HepG2 (cell line): ENCODE data around the gene UBE2M. TPM values are rescaled to one million over a fixed set of nuclear protein-coding genes. Genes with fewer than 3 reads are reported as not detected.

Experiments used
- CCDC6 ChIP-seq: sonication (generic); formaldehyde crosslinking; IDR thresholded peaks from 2 replicates; pipeline ENCODE4 v1.8.1; 2022; ENCODE audit warnings: mild to moderate bottlenecking, missing genetic modification reagents, moderate library complexity
- DMAP1 ChIP-seq: IDR thresholded peaks from 2 replicates; pipeline ENCODE4 v1.6.1; 2016
- DNMT1 ChIP-seq: sonication (generic); formaldehyde crosslinking; IDR thresholded peaks from 2 replicates; pipeline ENCODE4 v1.5.1; 2020; ENCODE audit warnings: mild to moderate bottlenecking, missing genetic modification reagents
- ETV6 ChIP-seq: sonication (generic); formaldehyde crosslinking; conservative IDR thresholded peaks from 2 replicates; pipeline ENCODE4 v1.4.0; 2020; ENCODE audit warnings: missing genetic modification reagents
- KLF16 ChIP-seq, 2 experiments: sonication (generic) in 1 of 2; formaldehyde crosslinking in 1 of 2; IDR thresholded peaks; 2 replicates each; pipeline versions ENCODE4 v1.6.1 to v1.8.0; 2016 to 2023; ENCODE audit warnings: missing genetic modification reagents in 2 of 2, missing compliant biosample characterization in 1 of 2
- MLLT10 ChIP-seq: sonication (generic); formaldehyde crosslinking; IDR thresholded peaks from 2 replicates; pipeline ENCODE4 v1.4.0; 2020; ENCODE audit warnings: missing genetic modification reagents
- MXD4 ChIP-seq: IDR thresholded peaks from 2 replicates; pipeline ENCODE4 v1.6.1; 2016; ENCODE audit warnings: mild to moderate bottlenecking, missing biosample characterization, missing genetic modification reagents
- NFIB ChIP-seq: sonication (generic); formaldehyde crosslinking; IDR thresholded peaks from 2 replicates; pipeline ENCODE4 v1.9.0; 2021; ENCODE audit warnings: missing genetic modification reagents, mild to moderate bottlenecking, borderline replicate concordance
- RAD21 ChIP-seq: fragments of 450-650 bp; formaldehyde crosslinking; IDR thresholded peaks from 2 replicates; pipeline ENCODE4 v1.5.0; 2020; ENCODE audit warnings: mild to moderate bottlenecking
- RORA ChIP-seq: sonication (generic); formaldehyde crosslinking; IDR thresholded peaks from 2 replicates; pipeline ENCODE4 v1.5.0; 2020; ENCODE audit warnings: mild to moderate bottlenecking, missing genetic modification reagents, moderate library complexity
- SMAD3 ChIP-seq: sonication (generic); formaldehyde crosslinking; IDR thresholded peaks from 2 replicates; pipeline ENCODE4 v1.4.0; 2020; ENCODE audit warnings: missing genetic modification reagents
- SOX6 ChIP-seq, 2 experiments: fragments of 450-650 bp in 1 of 2; sonication (generic) in 1 of 2; formaldehyde crosslinking in 1 of 2; IDR thresholded peaks; 2 replicates each; pipeline versions ENCODE4 v1.4.0 to v1.6.1; 2017 to 2020; ENCODE audit warnings: antibody characterized with exemption in 1 of 2, mild to moderate bottlenecking in 1 of 2, missing genetic modification reagents in 1 of 2
- TBP ChIP-seq: sonication (generic); formaldehyde crosslinking; IDR thresholded peaks from 2 replicates; pipeline ENCODE4 v1.5.0; 2020; ENCODE audit warnings: missing genetic modification reagents
- ZNF10 ChIP-seq: sonication (generic); formaldehyde crosslinking; IDR thresholded peaks from 2 replicates; pipeline ENCODE4 v1.4.0; 2020; ENCODE audit warnings: mild to moderate bottlenecking, low read depth, missing genetic modification reagents, borderline replicate concordance
- ZNF749 ChIP-seq: sonication (generic); formaldehyde crosslinking; IDR thresholded peaks from 2 replicates; pipeline ENCODE4 v1.8.0; 2022; ENCODE audit warnings: mild to moderate bottlenecking, missing genetic modification reagents, moderate library complexity, borderline replicate concordance
- polyA plus RNA-seq, 8 experiments: library from polyadenylated mRNA; depleted of rRNA in 3 of 8; stranded (reverse) in 7 of 8; unstranded in 1 of 8; fragments of >200 nt; fragmentation: Illumina TruSeq in 4 of 8; extraction: Trizol in 4 of 8; gene quantifications; 2 replicates each; pipeline versions ENCODE4 v1.2.1 to v1.2.3, GENCODE V29; 2011 to 2016; ENCODE audit warnings: low read depth in 4 of 8, missing spikeins in 1 of 8, mixed read lengths in 1 of 8; ENCODE audit not compliant: insufficient read depth in 1 of 8
- total RNA-seq, 5 experiments: library from RNA; depleted of rRNA; stranded (reverse); fragments of >200 nt; fragmentation: Illumina TruSeq; extraction: Trizol; gene quantifications; 2 replicates each; pipeline ENCODE4 v1.2.3, GENCODE V29; 2016; ENCODE audit warnings: low read depth in 1 of 5
- TF ChIP-seq, protein P1 (sequence below): fragments of 450-650 bp; IDR thresholded peaks from 2 replicates; pipeline ENCODE4 v1.6.1; 2017; ENCODE audit warnings: mild to moderate bottlenecking
- TF ChIP-seq, protein P2 (sequence below): IDR thresholded peaks from 2 replicates; pipeline ENCODE4 v1.6.1; 2016; ENCODE audit warnings: missing compliant biosample characterization, missing genetic modification reagents, borderline replicate concordance
- TF ChIP-seq, protein P3 (sequence below): sonication (generic); formaldehyde crosslinking; IDR thresholded peaks from 2 replicates; pipeline ENCODE4 v1.5.1; 2020; ENCODE audit warnings: missing genetic modification reagents, mild to moderate bottlenecking, borderline replicate concordance
- TF ChIP-seq, protein P4 (sequence below): sonication (generic); formaldehyde crosslinking; IDR thresholded peaks from 2 replicates; pipeline ENCODE4 v1.4.0; 2020; ENCODE audit warnings: missing genetic modification reagents
- TF ChIP-seq, protein P5 (sequence below): sonication (generic); formaldehyde crosslinking; IDR thresholded peaks from 2 replicates; pipeline ENCODE4 v1.9.0; 2022; ENCODE audit warnings: low read depth, missing genetic modification reagents

UBE2M gene
- total and polyA plus RNA-seq, 2 of the 13 experiments (the other 11 are each of a cell fraction or from before 2014, with no cell fraction given), result 36.2 to 50.3 TPM

DNA sequence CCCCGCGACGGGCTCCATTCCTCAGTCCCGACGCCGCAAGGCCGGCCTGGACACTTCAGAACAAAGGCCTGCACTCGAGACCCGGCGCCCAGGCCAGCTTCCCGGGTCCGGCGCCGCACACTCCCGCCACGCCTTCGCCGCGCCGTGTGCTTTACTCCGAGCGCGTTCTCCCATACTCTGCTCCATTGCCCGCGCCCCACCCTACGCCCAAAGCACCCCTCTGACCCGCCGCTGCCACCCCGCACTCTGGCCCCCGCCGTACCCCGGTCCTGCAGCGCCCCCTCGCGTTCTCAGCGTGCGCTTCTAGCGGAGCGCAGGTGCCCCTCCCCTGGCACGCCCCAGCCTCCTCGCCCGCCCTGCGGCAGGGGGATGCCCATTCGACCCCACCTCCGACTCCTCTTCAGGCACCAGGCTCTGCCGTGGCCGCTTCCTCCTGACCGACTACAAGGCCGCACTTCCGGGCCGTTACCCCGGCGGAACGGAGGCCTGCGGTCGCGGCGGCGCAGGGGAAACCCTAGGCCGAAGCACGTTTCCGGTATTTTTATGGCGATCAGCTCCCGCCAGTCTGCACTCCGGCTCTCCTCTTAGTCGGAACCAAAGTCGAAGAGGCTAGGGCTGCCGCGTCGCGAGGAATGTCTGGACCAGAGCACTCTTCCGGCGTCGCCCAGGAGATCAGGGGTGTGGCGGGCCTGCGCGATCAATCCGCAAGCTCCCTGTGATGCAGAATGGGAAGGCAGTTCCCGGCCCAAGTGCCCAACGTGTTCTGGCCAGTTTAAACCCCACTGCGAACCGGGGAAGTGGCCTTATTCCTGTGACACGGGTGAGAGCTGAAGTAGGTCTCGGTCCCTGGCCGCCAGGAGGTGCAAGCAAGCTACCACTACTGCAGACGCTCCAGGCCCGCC lies 38.8 kb downstream of the UBE2M start, which contains the start of gene ZBTB45 (continued):
- TF ChIP-seq, protein P1, sequence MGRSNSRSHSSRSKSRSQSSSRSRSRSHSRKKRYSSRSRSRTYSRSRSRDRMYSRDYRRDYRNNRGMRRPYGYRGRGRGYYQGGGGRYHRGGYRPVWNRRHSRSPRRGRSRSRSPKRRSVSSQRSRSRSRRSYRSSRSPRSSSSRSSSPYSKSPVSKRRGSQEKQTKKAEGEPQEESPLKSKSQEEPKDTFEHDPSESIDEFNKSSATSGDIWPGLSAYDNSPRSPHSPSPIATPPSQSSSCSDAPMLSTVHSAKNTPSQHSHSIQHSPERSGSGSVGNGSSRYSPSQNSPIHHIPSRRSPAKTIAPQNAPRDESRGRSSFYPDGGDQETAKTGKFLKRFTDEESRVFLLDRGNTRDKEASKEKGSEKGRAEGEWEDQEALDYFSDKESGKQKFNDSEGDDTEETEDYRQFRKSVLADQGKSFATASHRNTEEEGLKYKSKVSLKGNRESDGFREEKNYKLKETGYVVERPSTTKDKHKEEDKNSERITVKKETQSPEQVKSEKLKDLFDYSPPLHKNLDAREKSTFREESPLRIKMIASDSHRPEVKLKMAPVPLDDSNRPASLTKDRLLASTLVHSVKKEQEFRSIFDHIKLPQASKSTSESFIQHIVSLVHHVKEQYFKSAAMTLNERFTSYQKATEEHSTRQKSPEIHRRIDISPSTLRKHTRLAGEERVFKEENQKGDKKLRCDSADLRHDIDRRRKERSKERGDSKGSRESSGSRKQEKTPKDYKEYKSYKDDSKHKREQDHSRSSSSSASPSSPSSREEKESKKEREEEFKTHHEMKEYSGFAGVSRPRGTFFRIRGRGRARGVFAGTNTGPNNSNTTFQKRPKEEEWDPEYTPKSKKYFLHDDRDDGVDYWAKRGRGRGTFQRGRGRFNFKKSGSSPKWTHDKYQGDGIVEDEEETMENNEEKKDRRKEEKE, result no peak
- TF ChIP-seq MLLT10 (no peak), NFIB (CRISPR knock-in tag) (no peak), DMAP1 (CRISPR knock-in tag) (peak; percentile 89), TBP (CRISPR knock-in tag) (no peak), MXD4 (CRISPR knock-in tag) (peak; percentile 91), RAD21 (CRISPR knock-in tag) (peak; percentile 86), ETV6 (CRISPR knock-in tag) (peak; percentile 92; the same call in 1 of the 2 replicates), KLF16 (CRISPR knock-in tag; IDR thresholded peaks at IDR 0.05) (peak in 1 of 2 experiments; percentile 97; a peak in 1 of 4 replicates), DNMT1 (CRISPR knock-in tag) (peak; percentile 87; the same call in 1 of the 2 replicates), ZNF749 (CRISPR knock-in tag) (peak; percentile 18; the same call in 1 of the 2 replicates), CCDC6 (CRISPR knock-in tag) (peak; percentile 95; the same call in 1 of the 2 replicates), SOX6 (IDR thresholded peaks at IDR 0.05) (no peak), SOX6 (CRISPR knock-in tag; IDR thresholded peaks at IDR 0.05) (peak; percentile 79), SMAD3 (CRISPR knock-in tag) (peak; percentile 98), RORA (CRISPR knock-in tag) (no peak), ZNF10 (no peak)
- TF ChIP-seq, protein P2, sequence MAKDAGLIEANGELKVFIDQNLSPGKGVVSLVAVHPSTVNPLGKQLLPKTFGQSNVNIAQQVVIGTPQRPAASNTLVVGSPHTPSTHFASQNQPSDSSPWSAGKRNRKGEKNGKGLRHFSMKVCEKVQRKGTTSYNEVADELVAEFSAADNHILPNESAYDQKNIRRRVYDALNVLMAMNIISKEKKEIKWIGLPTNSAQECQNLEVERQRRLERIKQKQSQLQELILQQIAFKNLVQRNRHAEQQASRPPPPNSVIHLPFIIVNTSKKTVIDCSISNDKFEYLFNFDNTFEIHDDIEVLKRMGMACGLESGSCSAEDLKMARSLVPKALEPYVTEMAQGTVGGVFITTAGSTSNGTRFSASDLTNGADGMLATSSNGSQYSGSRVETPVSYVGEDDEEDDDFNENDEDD (CRISPR knock-in tag), result peak; percentile 77
- TF ChIP-seq, protein P3, sequence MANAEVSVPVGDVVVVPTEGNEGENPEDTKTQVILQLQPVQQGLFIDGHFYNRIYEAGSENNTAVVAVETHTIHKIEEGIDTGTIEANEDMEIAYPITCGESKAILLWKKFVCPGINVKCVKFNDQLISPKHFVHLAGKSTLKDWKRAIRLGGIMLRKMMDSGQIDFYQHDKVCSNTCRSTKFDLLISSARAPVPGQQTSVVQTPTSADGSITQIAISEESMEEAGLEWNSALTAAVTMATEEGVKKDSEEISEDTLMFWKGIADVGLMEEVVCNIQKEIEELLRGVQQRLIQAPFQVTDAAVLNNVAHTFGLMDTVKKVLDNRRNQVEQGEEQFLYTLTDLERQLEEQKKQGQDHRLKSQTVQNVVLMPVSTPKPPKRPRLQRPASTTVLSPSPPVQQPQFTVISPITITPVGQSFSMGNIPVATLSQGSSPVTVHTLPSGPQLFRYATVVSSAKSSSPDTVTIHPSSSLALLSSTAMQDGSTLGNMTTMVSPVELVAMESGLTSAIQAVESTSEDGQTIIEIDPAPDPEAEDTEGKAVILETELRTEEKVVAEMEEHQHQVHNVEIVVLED (CRISPR knock-in tag), result peak; percentile 97
- TF ChIP-seq, protein P4, sequence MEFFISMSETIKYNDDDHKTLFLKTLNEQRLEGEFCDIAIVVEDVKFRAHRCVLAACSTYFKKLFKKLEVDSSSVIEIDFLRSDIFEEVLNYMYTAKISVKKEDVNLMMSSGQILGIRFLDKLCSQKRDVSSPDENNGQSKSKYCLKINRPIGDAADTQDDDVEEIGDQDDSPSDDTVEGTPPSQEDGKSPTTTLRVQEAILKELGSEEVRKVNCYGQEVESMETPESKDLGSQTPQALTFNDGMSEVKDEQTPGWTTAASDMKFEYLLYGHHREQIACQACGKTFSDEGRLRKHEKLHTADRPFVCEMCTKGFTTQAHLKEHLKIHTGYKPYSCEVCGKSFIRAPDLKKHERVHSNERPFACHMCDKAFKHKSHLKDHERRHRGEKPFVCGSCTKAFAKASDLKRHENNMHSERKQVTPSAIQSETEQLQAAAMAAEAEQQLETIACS, result peak; percentile 57; the same call in 1 of the 2 replicates
- TF ChIP-seq, protein P5, sequence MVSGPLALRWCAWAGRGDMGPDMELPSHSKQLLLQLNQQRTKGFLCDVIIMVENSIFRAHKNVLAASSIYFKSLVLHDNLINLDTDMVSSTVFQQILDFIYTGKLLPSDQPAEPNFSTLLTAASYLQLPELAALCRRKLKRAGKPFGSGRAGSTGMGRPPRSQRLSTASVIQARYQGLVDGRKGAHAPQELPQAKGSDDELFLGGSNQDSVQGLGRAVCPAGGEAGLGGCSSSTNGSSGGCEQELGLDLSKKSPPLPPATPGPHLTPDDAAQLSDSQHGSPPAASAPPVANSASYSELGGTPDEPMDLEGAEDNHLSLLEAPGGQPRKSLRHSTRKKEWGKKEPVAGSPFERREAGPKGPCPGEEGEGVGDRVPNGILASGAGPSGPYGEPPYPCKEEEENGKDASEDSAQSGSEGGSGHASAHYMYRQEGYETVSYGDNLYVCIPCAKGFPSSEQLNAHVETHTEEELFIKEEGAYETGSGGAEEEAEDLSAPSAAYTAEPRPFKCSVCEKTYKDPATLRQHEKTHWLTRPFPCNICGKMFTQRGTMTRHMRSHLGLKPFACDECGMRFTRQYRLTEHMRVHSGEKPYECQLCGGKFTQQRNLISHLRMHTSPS (CRISPR knock-in tag), result peak; percentile 96
